Fibroblast of pulmonary artery (primary cell): ENCODE data around the gene MRC2.

Experiments used
- DNase-seq: peaks from one replicate; pipeline ENCODE4 v3.0.0-alpha.2; 2010; ENCODE audit warnings: low read depth
- H3K4me3 ChIP-seq: replicated peaks from 2 replicates; pipeline ENCODE4 v1.5.1; 2011; ENCODE audit warnings: low read depth, mild to moderate bottlenecking, control low read depth, low read length, moderate library complexity
- TF ChIP-seq, protein P1 (sequence below): IDR thresholded peaks from 2 replicates; pipeline ENCODE4 v1.5.1; 2011; ENCODE audit warnings: mild to moderate bottlenecking, control low read depth, low read length, inconsistent platforms; ENCODE audit errors: missing control alignments

The MRC2 gene

DNA sequence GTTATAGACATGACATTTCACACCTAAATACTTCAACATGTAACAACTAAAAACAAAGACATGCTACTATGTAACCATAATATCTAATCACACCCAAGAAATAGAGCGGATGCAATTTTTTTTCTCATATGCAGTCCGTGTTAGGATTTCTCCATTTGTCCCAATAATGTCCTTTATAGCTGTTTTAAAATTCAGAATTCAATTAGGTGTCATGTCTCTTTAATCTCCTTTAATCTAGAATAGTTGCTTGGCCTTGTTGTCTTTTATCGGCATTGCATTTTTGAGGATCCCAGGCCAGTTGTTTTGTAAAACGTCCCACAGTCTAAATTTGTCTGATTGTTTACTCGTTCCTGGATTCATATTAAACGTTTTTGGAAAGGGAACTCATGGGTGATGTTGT lies 14.5 kb downstream of the MRC2 start:
- TF ChIP-seq, protein P1, sequence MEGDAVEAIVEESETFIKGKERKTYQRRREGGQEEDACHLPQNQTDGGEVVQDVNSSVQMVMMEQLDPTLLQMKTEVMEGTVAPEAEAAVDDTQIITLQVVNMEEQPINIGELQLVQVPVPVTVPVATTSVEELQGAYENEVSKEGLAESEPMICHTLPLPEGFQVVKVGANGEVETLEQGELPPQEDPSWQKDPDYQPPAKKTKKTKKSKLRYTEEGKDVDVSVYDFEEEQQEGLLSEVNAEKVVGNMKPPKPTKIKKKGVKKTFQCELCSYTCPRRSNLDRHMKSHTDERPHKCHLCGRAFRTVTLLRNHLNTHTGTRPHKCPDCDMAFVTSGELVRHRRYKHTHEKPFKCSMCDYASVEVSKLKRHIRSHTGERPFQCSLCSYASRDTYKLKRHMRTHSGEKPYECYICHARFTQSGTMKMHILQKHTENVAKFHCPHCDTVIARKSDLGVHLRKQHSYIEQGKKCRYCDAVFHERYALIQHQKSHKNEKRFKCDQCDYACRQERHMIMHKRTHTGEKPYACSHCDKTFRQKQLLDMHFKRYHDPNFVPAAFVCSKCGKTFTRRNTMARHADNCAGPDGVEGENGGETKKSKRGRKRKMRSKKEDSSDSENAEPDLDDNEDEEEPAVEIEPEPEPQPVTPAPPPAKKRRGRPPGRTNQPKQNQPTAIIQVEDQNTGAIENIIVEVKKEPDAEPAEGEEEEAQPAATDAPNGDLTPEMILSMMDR: no peak
- no peak for DNase-seq
- H3K4me3 ChIP-seq: no peak overlapping the region

DNA sequence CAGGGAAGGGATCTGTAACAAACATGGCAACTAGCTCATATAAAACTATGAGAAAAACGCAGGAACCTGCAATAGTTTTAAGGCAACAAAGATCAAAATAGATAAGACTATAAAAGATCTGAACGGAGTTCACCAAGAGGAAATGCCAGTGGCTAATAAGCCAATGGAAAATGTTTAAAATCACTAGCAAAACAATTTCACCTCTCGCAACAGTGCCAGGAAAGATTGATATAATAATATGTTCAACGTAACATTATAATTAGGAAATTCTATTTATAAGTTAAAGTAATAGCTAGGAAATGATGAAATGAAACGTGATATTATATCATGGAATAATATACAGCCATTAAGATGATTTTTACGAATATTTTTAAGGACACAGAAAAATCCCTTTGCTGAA lies 16.0 kb downstream of the MRC2 start:
- no peak for DNase-seq
- no peak overlapping the region for H3K4me3 ChIP-seq
- TF ChIP-seq, protein P1: no peak

DNA sequence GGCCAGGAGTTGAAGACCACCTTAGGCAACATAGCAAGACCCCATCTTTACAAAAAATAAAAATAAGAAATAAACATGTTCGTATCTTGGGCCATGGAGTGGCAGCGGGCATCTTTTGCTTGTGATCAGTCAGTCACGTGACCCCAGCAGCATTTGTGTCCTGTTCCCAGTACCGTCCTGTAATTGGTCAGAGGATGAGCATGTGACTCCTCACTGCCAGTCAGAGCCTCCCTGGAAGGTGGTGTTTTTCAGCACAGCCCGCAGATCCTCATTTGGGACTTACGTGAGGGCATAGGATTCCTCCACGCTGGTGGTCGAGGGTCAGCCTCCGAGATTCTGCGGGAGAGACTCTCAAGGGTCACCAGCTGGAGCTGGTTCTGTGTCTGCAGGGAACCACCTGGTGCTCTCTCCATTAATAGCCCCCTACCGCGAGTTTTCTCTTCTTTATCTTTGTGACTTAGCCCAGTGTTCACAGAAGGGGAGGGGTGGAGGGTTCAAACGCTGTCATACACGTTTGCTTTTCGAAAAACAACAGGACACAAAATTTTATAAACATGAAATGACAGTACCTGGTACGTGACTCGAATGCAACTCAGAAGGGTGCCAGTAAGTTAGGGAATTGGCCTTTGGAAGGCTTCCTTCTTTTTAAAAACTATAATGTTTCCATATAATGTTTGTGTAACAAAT lies 17.2 kb downstream of the MRC2 start:
- no peak for DNase-seq
- TF ChIP-seq, protein P1: no peak
- H3K4me3 ChIP-seq: no peak overlapping the region

DNA sequence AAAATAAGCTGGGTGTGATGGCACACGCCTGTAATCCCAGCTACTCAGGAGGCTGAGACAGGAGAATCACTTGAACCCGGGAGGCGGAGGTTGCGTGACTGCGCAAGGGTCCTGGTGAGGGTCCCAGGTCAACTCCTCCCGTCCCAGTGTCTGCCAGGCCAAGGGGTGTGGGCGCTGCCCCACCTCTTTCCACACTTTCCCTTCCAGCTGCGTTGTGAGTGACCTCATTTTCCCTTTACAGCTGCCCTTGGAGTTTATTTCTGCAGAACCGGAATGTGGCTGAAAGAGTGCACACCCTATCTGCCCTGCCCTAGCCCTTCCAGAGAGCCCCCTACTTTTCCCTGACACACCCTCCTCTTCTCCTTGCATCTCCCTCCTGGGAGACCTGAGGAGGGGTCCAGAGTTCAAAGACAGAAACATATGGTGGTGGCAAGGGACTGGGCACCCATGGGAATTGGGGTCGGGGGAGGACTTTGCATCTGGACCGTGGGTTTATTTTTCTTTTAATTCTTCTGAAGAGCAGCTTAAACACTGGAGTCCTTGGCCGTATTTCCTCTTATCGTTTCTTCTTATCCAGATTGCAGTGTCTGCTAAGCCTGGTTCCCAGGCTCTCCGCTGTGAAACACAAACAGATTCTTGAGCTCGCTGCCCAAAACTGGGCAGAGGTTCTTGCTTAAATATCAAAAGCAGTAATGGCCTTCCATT lies 20.9 kb downstream of the MRC2 start:
- DNase-seq: no peak
- TF ChIP-seq, protein P1: no peak
- H3K4me3 ChIP-seq: no peak overlapping the region

DNA sequence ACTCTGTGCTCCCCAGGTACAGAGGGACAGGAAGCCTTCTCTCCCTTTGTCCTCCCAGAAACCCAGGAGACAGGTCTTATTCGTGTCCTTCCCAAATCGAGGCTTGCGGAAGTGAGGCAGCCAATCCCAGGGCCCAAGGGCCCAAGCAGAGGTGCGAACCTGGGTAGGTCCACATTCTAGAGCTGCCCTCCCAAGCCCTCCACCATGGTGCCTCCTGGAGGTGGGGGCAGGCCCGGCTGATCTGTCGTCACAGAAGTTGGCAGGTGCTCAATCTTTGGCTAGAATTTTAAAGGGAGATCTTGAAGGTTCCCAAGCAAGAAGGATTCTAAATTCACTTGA lies 21.5 kb downstream of the MRC2 start:
- no peak for DNase-seq
- TF ChIP-seq, protein P1: no peak
- H3K4me3 ChIP-seq: no peak overlapping the region

DNA sequence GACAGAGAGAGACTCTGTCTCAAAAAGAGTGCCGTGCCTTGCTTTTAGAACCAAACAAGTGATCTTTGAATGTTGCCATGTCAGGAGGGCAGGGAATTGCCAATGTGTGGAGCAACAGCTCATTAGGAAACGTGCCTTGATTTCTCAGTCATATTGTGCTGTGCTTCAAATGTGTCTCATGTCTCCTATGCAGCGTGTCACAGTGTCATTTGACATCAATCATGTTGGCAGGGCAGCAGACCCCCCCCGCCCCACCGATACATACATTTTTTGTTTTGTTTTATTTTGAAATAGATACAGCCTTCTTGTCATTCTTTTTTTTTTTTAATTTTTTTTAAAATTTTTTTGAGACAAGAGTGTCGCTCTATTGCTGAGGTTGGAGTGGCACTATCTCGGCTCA lies 22.1 kb downstream of the MRC2 start:
- TF ChIP-seq, protein P1: no peak
- H3K4me3 ChIP-seq: no peak overlapping the region
- DNase-seq: no peak

DNA sequence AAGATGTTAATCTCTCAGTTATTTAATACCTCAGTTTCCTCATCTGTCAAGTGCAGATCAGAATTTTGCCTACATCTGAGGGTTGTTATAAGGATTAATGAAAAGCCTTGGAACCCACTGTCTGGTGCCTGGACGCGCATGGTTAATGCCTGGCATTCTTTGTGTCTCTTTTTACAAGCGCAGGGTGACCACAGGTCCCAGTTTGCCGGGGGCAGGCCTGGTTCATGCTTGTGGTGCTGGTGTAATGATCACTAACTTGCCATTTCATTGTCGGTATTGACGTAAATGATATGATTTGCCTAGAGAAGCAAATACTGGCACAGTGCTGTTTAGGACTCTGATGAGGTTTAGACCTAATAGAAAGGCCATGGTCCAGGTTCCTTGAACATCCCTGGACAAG lies 23.1 kb downstream of the MRC2 start:
- no peak overlapping the region for H3K4me3 ChIP-seq
- TF ChIP-seq, protein P1: no peak
- no peak for DNase-seq
